Skeletal muscle satellite cell (primary cell): ENCODE results near the gene CFTR.

ENCODE experiments used
- H3K27me3 ChIP-seq: 2 replicates; pipeline ENCODE4 v1.7.0; 2013; ENCODE audit warnings: low read length; ENCODE audit not compliant: control insufficient read depth, insufficient read depth
- H3K36me3 ChIP-seq: 2 replicates; pipeline ENCODE4 v1.7.0; 2013; ENCODE audit warnings: mild to moderate bottlenecking, control low read depth, low read length; ENCODE audit not compliant: insufficient read depth
- H3K4me1 ChIP-seq: 2 replicates; pipeline ENCODE4 v1.7.0; 2013; ENCODE audit warnings: low read length; ENCODE audit not compliant: control insufficient read depth, insufficient read depth
- H3K4me2 ChIP-seq: 2 replicates; pipeline ENCODE4 v1.7.0; 2013; ENCODE audit warnings: mild to moderate bottlenecking, low read length
- H3K4me3 ChIP-seq: 2 replicates; pipeline ENCODE4 v1.7.0; 2013; ENCODE audit warnings: low read length
- H3K9ac ChIP-seq: 2 replicates; pipeline ENCODE4 v1.7.0; 2013; ENCODE audit warnings: mild to moderate bottlenecking, low read depth, low read length, moderate library complexity
- H3K9me3 ChIP-seq: replicated peaks from 2 replicates; pipeline ENCODE4 v1.7.0; 2013; ENCODE audit warnings: mild to moderate bottlenecking, control low read depth, low read length

The CFTR gene

DNA sequence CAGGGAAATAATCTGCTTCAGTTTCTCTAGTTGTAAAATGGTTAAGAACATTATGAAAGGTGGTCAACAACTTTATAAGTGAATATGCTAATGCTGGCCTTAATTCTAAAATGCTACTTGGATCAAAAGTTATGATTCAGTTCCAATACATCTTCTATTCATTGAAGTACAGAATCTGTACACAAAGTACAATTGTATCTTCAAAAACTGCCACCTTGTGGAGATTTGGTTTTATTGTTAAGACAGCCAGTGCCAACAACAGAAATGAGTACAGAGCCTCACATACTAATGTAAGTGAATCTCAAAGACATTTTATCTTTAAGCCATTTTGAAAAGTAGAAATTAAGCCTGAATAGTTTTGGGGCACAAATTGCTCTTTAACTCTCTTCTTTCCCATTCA lies 194.0 kb downstream of the CFTR start:
- H3K9ac ChIP-seq, result no peak overlapping the region

GRCh38 chr7:117674617-117675016 lies 194.8 kb downstream of the CFTR start:
- Histone ChIP-seq H3K4me3 (no peak overlapping the region), H3K36me3 (no peaks in the 10 kb centered on the region), H3K9me3 (no peaks in the 10 kb centered on the region), H3K4me1 (no peaks in the 10 kb centered on the region), H3K4me2 (no peak overlapping the region), H3K9ac (no peak overlapping the region), H3K27me3 (peaks cover 14% of the 10 kb centered on the region)

More for the DNA sequence above, 194.0 kb downstream of the CFTR start:
- Histone ChIP-seq H3K4me3 (no peak overlapping the region), H3K36me3 (no peaks in the 10 kb centered on the region), H3K4me2 (no peak overlapping the region), H3K9me3 (no peaks in the 10 kb centered on the region), H3K27me3 (peaks cover 9% of the 10 kb centered on the region), H3K4me1 (no peaks in the 10 kb centered on the region)

GRCh38 chr7:117675497-117676435 lies 195.9 kb downstream of the CFTR start:
- H3K36me3 ChIP-seq, result no peaks in the 10 kb centered on the region
- no peak overlapping the region for H3K4me3 ChIP-seq
- H3K27me3 ChIP-seq, result peaks cover 16% of the 10 kb centered on the region
- no peak overlapping the region for H3K4me2 ChIP-seq
- no peak overlapping the region for H3K9ac ChIP-seq
- H3K9me3 ChIP-seq, result no peaks in the 10 kb centered on the region
- H3K4me1 ChIP-seq, result no peaks in the 10 kb centered on the region

- Histone ChIP-seq H3K36me3 (no peaks in the 10 kb centered on the region), H3K9me3 (no peaks in the 10 kb centered on the region), H3K4me1 (no peaks in the 10 kb centered on the region), H3K9ac (no peak overlapping the region), H3K4me3 (no peak overlapping the region), H3K27me3 (peaks cover 19% of the 10 kb centered on the region), H3K4me2 (no peak overlapping the region)
These were observed 199.3 kb downstream of the CFTR start for GRCh38 chr7:117679120-117679519.

DNA sequence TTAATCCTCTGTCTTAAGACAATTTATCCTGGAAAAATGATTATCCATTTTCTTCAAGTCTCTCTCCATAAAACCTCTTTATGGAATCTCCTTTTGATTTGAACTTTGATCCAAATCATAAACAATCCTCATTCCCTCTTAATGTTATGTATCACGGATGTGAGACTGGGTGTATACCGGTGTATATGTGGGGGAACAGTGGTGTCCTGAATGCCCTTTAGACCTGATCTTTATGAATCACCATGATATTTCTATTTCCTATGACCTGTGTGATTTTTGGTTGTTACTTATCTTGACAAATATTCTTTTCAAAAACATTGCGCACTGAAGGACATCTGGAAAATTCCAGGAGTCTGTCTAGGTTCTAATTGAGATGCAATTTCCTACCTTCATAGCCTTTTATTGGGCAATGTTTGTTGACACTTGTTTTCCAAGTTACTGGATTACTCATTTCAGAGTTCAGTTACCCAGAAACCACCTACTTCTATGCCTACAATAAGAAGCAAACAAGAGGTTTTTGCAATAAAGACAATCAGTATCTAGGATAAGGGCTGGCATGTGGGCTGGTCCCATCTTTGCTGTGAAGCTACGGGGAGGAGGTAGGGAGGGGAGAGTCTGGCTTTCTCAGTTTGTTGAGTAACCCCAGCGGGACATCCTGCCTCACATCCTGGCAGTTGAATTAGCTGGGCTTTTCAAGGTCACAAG lies 203.0 kb downstream of the CFTR start:
- Histone ChIP-seq H3K9me3 (no peaks in the 10 kb centered on the region), H3K4me2 (no peak overlapping the region), H3K4me3 (no peak overlapping the region), H3K36me3 (no peaks in the 10 kb centered on the region), H3K9ac (no peak overlapping the region), H3K4me1 (no peaks in the 10 kb centered on the region), H3K27me3 (peaks cover 16% of the 10 kb centered on the region)

DNA sequence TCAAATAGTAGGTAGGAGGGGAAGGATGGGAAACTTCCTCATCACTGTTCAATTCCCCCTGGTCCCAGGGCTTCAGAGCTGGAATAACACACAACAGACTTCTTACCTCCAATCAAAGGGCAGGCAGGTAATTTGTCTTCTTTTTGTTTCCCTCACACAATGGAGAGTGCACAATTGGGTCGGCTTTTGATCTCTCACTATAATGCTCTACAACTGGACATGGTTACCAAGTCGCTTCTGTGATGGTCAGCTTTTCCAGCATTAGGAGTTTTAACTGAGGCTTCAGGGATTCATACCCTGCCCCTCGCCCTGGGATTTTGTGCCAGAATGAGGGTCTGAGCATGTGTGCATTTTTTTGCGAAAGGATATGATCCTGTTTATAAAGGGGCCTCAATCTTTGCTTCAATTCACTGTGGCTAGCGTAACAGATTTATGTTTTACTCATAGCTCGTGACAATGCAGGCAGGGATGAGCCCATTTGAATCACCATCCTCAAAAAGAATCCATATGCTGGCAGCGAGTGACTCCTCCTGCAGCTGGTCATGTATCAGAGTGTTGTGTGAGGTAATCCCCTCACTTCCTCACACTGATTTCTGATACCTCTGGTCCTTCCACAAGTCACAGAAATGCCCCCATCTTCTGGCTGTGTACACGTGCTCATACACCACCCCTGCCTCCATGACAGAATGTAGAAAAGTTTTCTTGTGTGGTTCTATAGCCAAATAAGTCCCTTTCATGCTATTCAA lies 203.8 kb downstream of the CFTR start:
- H3K4me3 ChIP-seq, result no peak overlapping the region
- no peaks in the 10 kb centered on the region for H3K9me3 ChIP-seq
- no peaks in the 10 kb centered on the region for H3K4me1 ChIP-seq
- no peak overlapping the region for H3K4me2 ChIP-seq
- no peaks in the 10 kb centered on the region for H3K36me3 ChIP-seq
- H3K9ac ChIP-seq, result no peak overlapping the region
- peaks cover 11% of the 10 kb centered on the region for H3K27me3 ChIP-seq

DNA sequence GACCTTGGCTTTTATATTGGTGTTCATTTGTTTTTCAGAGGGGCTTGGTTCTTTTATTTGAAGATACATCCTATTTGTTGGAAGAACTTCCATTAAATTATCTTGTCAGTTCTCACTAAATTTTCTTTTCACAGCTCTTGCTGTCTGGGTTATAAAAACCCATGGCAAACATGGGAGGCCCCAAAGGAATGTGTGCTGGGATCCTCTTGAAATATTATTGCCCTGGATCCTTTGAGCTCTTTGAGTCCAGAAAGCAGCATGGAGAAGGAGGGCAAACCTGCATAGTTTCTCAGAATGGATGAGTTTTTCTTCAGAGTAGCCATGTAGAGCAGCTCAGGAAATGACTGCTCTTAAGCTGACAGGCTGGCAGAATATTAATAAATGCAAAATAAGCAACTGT lies 206.0 kb downstream of the CFTR start:
- Histone ChIP-seq H3K36me3 (no peaks in the 10 kb centered on the region), H3K4me1 (no peaks in the 10 kb centered on the region), H3K9me3 (no peaks in the 10 kb centered on the region), H3K4me2 (no peak overlapping the region), H3K9ac (no peak overlapping the region), H3K4me3 (no peak overlapping the region), H3K27me3 (peaks cover 3% of the 10 kb centered on the region)

- Histone ChIP-seq H3K27me3 (no peaks in the 10 kb centered on the region), H3K4me2 (no peak overlapping the region), H3K4me3 (no peak overlapping the region), H3K9me3 (no peaks in the 10 kb centered on the region), H3K9ac (no peak overlapping the region), H3K36me3 (no peaks in the 10 kb centered on the region), H3K4me1 (no peaks in the 10 kb centered on the region)
These were observed 206.6 kb downstream of the CFTR start for GRCh38 chr7:117686311-117686935.

GRCh38 chr7:117688126-117688525 lies 208.3 kb downstream of the CFTR start:
- Histone ChIP-seq H3K9ac (no peak overlapping the region), H3K36me3 (no peaks in the 10 kb centered on the region), H3K9me3 (no peaks in the 10 kb centered on the region), H3K27me3 (no peaks in the 10 kb centered on the region), H3K4me1 (no peaks in the 10 kb centered on the region), H3K4me3 (no peak overlapping the region), H3K4me2 (no peak overlapping the region)

DNA sequence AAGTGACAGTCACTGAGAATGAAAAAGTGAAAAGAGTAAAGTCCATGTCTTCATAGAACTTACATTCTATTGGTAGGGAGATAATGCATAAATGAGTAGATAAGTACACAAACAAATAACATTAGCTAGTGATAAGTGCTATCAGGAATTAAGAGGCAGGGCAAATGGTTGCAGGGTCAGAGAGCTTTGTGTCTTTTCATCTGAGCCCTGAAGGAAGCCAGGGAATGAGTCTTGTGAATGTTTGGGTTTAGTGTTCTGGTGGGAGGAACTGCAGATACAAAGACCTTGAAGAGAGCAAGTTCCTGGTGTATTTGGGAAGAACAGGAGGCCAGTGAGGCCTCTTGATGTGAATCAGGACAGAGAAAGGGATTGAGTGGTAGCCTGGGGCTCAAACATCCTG lies 209.6 kb downstream of the CFTR start:
- Histone ChIP-seq H3K4me1 (no peaks in the 10 kb centered on the region), H3K4me2 (no peak overlapping the region), H3K9me3 (no peaks in the 10 kb centered on the region), H3K36me3 (no peaks in the 10 kb centered on the region), H3K9ac (no peak overlapping the region), H3K4me3 (no peak overlapping the region), H3K27me3 (no peaks in the 10 kb centered on the region)

- Histone ChIP-seq H3K4me3 (no peak overlapping the region), H3K27me3 (no peaks in the 10 kb centered on the region), H3K4me2 (no peak overlapping the region), H3K4me1 (no peaks in the 10 kb centered on the region), H3K9me3 (no peaks in the 10 kb centered on the region), H3K36me3 (no peaks in the 10 kb centered on the region), H3K9ac (no peak overlapping the region)
These were observed 210.3 kb downstream of the CFTR start for GRCh38 chr7:117690147-117690546.
